ENCODE data around the gene MUC13. TPM values are rescaled to one million over a fixed set of nuclear protein-coding genes. Genes with fewer than 3 reads are reported as not detected.

The MUC13 gene
- total RNA-seq, 1 experiment from 2014 or later = not detected

DNA sequence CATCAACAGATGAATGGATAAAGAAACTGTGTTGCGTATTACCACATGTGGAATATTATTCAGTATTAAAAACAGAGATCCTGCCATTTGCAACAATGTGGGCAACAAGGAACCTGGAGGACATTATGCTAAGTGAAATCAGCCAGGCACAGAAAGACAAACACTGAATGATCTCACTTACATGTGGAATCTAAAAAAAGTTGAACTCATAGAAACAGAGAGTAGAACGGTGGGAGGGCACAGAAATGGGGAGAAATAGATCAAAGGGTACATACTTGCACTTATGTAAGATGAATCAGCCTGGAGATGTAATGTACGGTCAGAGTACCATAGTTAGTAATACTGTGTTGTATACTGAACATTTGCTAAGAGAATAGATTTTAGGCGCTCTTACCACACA lies 29.8 kb upstream of the MUC13 start:
- Histone ChIP-seq H3K4me2 (ENCODE audit: insufficient read depth, insufficient read length, low read length) (no peak overlapping the region), H2BK120ac (ENCODE audit: low read depth, low read length, poor library complexity, severe bottlenecking) (no peak overlapping the region), H3K79me1 (ENCODE audit: insufficient read depth, low read depth, low read length, poor library complexity, severe bottlenecking) (no peaks in the 10 kb centered on the region), H3K4me1 (ENCODE audit: insufficient read depth, low read length) (no peaks in the 10 kb centered on the region), H2BK15ac (ENCODE audit: low read depth, low read length) (no peak overlapping the region), H3T11ph (ENCODE audit: low read length) (no peak overlapping the region), H3K18ac (ENCODE audit: insufficient read length, low read depth, low read length) (no peak overlapping the region), H3K9me3 (ENCODE audit: control insufficient read depth, low read depth, low read length) (no peaks in the 10 kb centered on the region), H3K56ac (ENCODE audit: insufficient read length, low read depth, low read length) (no peak overlapping the region), H4K20me1 (ENCODE audit: control insufficient read depth, insufficient read depth, insufficient read length) (no peaks in the 10 kb centered on the region), H3K23me2 (ENCODE audit: insufficient read length, low read depth, low read length, poor library complexity, severe bottlenecking) (no peaks in the 10 kb centered on the region), H3K14ac (ENCODE audit: insufficient read depth, low read length) (no peak overlapping the region), H2BK5ac (ENCODE audit: insufficient read length, low read length) (no peak overlapping the region), H4K8ac (replicated peaks; ENCODE audit: insufficient read length, low read depth, low read length) (no peak overlapping the region), H3K27ac (ENCODE audit: insufficient read length, low read depth, low read length) (no peak overlapping the region), H2AFZ (ENCODE audit: low read length) (no peak overlapping the region), H2AK5ac (ENCODE audit: insufficient read length, low read length) (no peak overlapping the region), H3K9ac (ENCODE audit: extremely low read depth, insufficient read length, low read length) (no peak overlapping the region), H2BK12ac (ENCODE audit: insufficient read length, low read depth, low read length) (no peak overlapping the region), H3K79me2 (ENCODE audit: insufficient read depth, low read length) (no peaks in the 10 kb centered on the region), H3K27me3 (ENCODE audit: insufficient read depth, low read length) (no peaks in the 10 kb centered on the region), H3K23ac (ENCODE audit: insufficient read length, low read depth, low read length) (no peak overlapping the region), H3K4ac (ENCODE audit: low read depth, low read length) (no peak overlapping the region), H2BK20ac (ENCODE audit: low read depth, low read length, poor library complexity, severe bottlenecking) (no peak overlapping the region), H4K91ac (ENCODE audit: insufficient read length, low read depth, low read length) (no peak overlapping the region), H4K5ac (ENCODE audit: insufficient read length, low read depth, low read length) (no peak overlapping the region)
- Mint-ChIP-seq H3K4me1 (0 out of 4 replicates have a peak, but pooled peaks cover 0 to 6% of the 10 kb centered on the region in 2 experiments), H3K36me3 (ENCODE audit: insufficient read depth in 1 of 3, low read depth in 3 of 3) (no peaks in the 10 kb centered on the region), H3K27me3 (ENCODE audit: low read depth) (no peaks in the 10 kb centered on the region), H3K27ac (no peak overlapping the region), H3K4me3 (no peak overlapping the region), H3K9me3 (no peaks in the 10 kb centered on the region)
- TF ChIP-seq, protein P1, sequence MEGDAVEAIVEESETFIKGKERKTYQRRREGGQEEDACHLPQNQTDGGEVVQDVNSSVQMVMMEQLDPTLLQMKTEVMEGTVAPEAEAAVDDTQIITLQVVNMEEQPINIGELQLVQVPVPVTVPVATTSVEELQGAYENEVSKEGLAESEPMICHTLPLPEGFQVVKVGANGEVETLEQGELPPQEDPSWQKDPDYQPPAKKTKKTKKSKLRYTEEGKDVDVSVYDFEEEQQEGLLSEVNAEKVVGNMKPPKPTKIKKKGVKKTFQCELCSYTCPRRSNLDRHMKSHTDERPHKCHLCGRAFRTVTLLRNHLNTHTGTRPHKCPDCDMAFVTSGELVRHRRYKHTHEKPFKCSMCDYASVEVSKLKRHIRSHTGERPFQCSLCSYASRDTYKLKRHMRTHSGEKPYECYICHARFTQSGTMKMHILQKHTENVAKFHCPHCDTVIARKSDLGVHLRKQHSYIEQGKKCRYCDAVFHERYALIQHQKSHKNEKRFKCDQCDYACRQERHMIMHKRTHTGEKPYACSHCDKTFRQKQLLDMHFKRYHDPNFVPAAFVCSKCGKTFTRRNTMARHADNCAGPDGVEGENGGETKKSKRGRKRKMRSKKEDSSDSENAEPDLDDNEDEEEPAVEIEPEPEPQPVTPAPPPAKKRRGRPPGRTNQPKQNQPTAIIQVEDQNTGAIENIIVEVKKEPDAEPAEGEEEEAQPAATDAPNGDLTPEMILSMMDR (conservative IDR thresholded peaks at IDR 0.05) = no peak
- WGBS (ENCODE audit: extremely low coverage, insufficient read length, low lambda C conversion rate) = no CpG with 5 or more reads among the region's 4 CpGs
- DNase-seq = no peak
